Activated CD8-positive, alpha-beta memory T cell treated with anti-CD3 and anti-CD28 coated beads, Interleukin-2, amount 50 U/mL, for 1 hour (primary cell): ENCODE results near the gene B3GALT6.

Experiments used
- DNase-seq: peaks from one replicate; pipeline ENCODE4 v3.0.0-alpha.2; 2020; ENCODE audit errors: extremely low read depth

B3GALT6 gene

GRCh38 chr1:1262758-1263157 lies 30.7 kb downstream of the B3GALT6 start:
- no peak for DNase-seq

- DNase-seq = no peak
Observed at GRCh38 chr1:1264026-1264425, 32.0 kb downstream of the B3GALT6 start.

GRCh38 chr1:1264868-1265272 lies 32.8 kb downstream of the B3GALT6 start:
- no peak for DNase-seq

GRCh38 chr1:1267488-1268283 lies 35.6 kb downstream of the B3GALT6 start:
- DNase-seq = no peak

DNA sequence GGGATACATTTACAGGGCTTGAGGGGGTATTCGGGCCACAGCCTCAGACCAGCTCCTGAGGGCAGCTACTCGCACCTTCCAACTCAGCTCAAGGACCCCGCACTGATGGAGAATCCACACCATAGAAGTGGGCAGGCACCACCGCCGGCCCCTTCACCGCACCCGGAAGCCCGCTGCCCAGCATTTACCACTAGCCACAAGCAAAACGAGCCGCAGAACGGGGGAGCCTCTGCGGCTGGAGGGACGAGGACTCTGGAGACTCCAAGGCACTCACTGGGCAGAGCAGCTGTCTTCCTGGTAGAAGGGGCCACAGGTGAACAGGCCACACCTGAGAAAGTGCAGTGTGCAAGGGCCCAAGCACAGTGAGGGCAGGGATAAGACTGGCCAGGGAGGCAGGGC lies 36.2 kb downstream of the B3GALT6 start:
- DNase-seq = no peak

DNA sequence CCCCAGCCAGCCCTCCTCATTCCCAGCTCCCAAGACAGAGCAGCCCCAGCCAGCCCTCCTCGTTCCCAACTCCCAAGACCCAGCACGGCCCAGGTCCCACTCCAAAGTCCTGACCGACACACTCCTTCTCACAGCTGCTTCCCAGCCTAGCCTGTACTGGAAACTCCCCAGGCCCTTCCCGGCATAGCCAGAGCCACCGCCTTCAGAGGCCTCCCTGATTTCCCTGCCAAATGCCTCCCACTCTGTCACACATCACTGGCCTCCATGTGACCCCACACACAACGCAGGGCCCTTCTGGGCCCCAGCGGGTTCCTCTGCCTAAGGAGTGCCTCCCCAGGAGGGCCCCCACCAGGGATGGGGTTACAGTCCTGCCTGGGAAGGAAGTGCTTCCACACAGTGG lies 38.8 kb downstream of the B3GALT6 start:
- DNase-seq = no peak

- DNase-seq = no peak
Observed at GRCh38 chr1:1272341-1273208, 40.5 kb downstream of the B3GALT6 start.

GRCh38 chr1:1273209-1273511 lies 41.1 kb downstream of the B3GALT6 start:
- no peak for DNase-seq

GRCh38 chr1:1273512-1274298 lies 41.7 kb downstream of the B3GALT6 start, which contains the start of gene UBE2J2:
Gene UBE2J2, minus strand, starts transcription at chr1:1273854. Its CDS starts 5,862 bp downstream, at chr1:1267992.
- peak; percentile 81 for DNase-seq

GRCh38 chr1:1274299-1274930 lies 42.4 kb downstream of the B3GALT6 start:
- DNase-seq = no peak

DNA sequence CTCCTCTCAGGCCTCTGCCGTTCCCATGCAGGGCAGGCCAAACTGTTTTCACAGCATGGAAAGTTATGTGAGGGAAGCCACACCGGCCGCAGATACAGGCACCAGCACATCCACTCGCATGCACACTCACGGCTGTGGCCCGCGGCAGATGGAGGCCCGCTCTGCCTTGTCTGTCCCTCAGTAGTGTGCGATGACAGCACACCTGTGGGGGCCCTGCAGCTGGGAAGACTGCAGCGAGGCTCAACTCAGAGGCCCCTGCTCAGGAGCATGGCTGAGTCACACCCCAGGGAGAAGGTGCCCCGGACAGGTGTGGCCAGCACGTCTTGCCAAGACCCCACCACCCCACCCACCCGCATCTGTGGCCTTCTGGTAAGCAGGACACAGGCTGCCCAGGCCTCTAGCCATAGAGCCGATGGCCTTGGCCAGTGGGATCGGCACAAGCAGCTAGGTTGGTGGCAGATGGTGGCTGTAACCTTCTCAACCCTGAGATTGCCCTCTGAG lies 42.9 kb downstream of the B3GALT6 start:
- no peak for DNase-seq

- DNase-seq = no peak
Observed at GRCh38 chr1:1275836-1276235, 43.8 kb downstream of the B3GALT6 start.

DNA sequence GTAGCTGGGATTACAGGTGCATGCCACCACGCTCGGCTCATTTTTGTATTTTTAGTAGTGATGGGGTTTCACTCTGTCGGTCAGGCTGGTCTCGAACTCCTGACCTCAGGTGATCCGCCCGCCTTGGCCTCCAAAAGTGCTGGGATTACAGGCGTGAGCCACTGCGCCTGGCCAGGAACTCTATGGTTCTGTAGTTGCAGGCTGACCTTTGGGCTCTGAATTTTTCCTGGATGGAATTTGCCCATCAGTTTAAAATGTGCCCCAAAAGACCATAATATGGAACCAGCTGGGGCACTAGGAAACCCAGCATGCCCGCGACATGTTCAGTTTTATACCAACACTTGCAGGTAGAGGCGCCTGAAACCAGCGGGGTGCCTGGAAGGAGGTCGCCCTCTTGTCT lies 46.6 kb downstream of the B3GALT6 start:
- DNase-seq = no peak

DNA sequence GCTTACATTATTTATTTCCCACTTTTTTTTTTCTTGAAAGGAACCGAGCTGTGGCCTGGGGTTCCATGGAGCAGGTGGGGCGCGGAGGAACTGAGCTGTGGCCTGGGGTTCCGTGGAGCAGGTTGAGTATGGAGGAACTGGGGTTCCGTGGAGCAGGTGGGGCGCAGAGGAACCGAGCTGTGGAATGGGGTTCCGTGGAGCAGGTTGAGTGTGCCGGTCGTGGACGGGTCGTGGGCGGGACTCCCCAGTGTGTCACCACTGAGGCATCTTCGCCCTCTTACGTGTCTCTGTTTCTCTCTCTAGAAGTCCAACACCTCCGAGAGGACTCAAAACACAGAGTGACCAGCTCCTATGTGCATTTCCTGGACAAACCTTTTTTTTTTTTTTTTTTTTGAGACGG lies 47.0 kb downstream of the B3GALT6 start:
- DNase-seq = no peak

GRCh38 chr1:1280782-1281481 lies 48.9 kb downstream of the B3GALT6 start:
- no peak for DNase-seq

- DNase-seq = no peak
Observed at GRCh38 chr1:1281533-1282321, 49.7 kb downstream of the B3GALT6 start.

DNA sequence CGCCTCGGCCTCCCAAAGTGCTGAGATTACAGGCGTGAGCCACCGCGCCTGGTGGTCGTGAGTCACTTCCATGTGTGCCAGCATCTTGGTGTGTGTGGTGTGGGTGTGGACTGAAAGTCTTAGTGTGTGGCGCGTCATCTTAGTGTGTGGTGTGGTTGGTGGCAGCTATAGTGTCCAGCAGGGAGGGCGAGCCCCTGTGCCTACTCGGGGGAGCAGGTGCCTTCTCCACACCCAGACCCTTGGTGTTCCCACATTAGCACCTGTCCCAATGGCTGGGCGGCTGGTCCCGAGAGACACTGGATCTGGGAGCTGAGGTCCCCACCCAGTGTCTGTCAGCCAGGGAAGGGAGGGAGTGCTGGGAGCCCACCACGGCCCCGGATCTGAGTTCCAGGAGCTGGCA lies 51.0 kb downstream of the B3GALT6 start:
- no peak for DNase-seq

DNA sequence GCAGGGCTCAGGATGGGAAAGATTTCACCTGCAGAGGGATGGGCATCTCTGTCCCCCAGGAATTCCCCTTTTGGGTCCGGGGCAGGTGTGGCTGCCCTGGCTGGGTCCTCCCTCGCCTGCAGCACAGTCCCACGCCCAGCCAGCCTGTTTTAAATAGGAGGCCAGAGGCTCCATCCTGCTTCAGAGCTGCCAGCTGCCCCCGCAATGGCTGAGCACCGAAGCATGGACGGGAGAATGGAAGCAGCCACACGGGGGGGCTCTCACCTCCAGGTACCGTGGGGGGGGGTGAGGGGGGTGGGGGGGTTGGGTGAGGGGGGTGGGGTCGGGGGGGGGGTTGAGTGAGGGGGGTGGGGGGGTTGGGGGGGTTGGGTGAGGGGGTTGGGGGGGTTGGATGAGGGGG lies 51.8 kb downstream of the B3GALT6 start:
- DNase-seq = no peak
